Colonic mucosa (tissue), 4 donors: ENCODE measurements around the gene SEMA3A. TPM values are rescaled to one million over a fixed set of nuclear protein-coding genes. Genes with fewer than 3 reads are reported as not detected.

Experiments used
- DNase-seq: peaks from one replicate; pipeline ENCODE4 v3.0.0-alpha.2; 2020
- H3K27ac ChIP-seq: fragments of 200-600 bp; one replicate; pipeline ENCODE4 v1.8.0; 2021
- H3K27me3 ChIP-seq: fragments of 200-600 bp; one replicate; pipeline ENCODE4 v1.8.0; 2021
- H3K36me3 ChIP-seq: fragments of 200-600 bp; one replicate; pipeline ENCODE4 v1.8.0; 2021
- H3K4me1 ChIP-seq: fragments of 200-600 bp; one replicate; pipeline ENCODE4 v1.8.0; 2021; ENCODE audit warnings: mild to moderate bottlenecking
- H3K4me3 ChIP-seq: fragments of 200-600 bp; one replicate; pipeline ENCODE4 v1.8.0; 2021
- H3K9ac ChIP-seq, 2 donors: one replicate each; pipeline ENCODE4 v1.7.0; 2013; ENCODE audit warnings: control low read depth in 2 of 2, low read depth in 2 of 2, low read length in 2 of 2
- H3K9me3 ChIP-seq: fragments of 200-600 bp; one replicate; pipeline ENCODE4 v1.8.0; 2021
- intact Hi-C: fragments of 100-400 bp; cut with DNase I; formaldehyde crosslinking; loops from one replicate; pipeline ENCODE4 v1.14.1; 2022
- total RNA-seq, 2 donors: library from RNA; stranded (reverse); fragmentation: NEBNext Ultra II Directional in 1 of 2; extraction: Animal tissue kit (Norgen Biotek cat#: 25700) in 1 of 2; gene quantifications; one replicate each; pipeline ENCODE4 v1.2.1, GENCODE V29; 2021
- TF ChIP-seq, protein P1 (sequence below): fragments of 200-600 bp; IDR thresholded peaks from one replicate; pipeline ENCODE4 v1.8.0; 2022; ENCODE audit warnings: antibody characterized with exemption, mild to moderate bottlenecking
- donor health status: healthy.
- donor health status: DM: no; HTN: no; CAD: no.
- donor health status: DM: no; HTN: no; CAD: no.

The SEMA3A gene
- total RNA-seq, 2 donors from 2014 or later: 1.7 to 14.2 TPM

DNA sequence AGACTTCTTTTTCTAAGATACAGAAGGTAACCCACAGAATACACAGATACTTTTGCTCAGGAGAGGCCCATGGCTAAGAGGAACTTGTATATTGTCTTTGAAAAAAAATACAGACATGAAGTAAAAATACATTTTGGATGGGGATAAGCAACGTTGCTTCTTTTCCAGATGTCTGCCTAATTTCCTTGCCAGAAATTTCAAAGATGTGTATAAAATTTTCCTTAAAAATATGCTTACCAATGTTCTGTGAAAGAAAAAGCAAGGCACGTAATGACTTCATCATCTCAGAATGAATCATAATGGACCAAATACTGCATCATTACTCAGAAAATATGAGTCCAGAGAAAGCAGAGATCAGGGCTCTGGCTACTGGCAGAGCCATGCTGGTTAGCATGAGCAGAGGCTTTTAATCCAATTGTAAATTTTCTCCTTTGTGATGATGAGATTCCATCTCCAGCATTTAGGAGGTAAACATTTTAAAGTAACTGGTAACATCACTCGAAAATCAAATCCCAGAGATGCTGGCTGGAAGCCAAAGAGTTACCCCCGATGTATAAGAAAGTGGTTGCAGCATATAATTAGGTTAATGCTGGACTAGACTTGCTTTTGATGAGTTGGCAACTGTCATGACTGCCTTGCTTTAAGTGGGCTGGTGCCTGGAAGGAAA lies 272.5 kb downstream of the SEMA3A start:
- intact Hi-C loops: no loop called here
- Histone ChIP-seq H3K27ac (no peak overlapping the region), H3K9me3 (no peaks in the 10 kb centered on the region), H3K36me3 (no peaks in the 10 kb centered on the region), H3K9ac (no peak overlapping the region), H3K4me1 (no peaks in the 10 kb centered on the region), H3K27me3 (no peaks in the 10 kb centered on the region), H3K4me3 (no peak overlapping the region)
- DNase-seq: no peak
- TF ChIP-seq, protein P1, sequence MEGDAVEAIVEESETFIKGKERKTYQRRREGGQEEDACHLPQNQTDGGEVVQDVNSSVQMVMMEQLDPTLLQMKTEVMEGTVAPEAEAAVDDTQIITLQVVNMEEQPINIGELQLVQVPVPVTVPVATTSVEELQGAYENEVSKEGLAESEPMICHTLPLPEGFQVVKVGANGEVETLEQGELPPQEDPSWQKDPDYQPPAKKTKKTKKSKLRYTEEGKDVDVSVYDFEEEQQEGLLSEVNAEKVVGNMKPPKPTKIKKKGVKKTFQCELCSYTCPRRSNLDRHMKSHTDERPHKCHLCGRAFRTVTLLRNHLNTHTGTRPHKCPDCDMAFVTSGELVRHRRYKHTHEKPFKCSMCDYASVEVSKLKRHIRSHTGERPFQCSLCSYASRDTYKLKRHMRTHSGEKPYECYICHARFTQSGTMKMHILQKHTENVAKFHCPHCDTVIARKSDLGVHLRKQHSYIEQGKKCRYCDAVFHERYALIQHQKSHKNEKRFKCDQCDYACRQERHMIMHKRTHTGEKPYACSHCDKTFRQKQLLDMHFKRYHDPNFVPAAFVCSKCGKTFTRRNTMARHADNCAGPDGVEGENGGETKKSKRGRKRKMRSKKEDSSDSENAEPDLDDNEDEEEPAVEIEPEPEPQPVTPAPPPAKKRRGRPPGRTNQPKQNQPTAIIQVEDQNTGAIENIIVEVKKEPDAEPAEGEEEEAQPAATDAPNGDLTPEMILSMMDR: no peak

DNA sequence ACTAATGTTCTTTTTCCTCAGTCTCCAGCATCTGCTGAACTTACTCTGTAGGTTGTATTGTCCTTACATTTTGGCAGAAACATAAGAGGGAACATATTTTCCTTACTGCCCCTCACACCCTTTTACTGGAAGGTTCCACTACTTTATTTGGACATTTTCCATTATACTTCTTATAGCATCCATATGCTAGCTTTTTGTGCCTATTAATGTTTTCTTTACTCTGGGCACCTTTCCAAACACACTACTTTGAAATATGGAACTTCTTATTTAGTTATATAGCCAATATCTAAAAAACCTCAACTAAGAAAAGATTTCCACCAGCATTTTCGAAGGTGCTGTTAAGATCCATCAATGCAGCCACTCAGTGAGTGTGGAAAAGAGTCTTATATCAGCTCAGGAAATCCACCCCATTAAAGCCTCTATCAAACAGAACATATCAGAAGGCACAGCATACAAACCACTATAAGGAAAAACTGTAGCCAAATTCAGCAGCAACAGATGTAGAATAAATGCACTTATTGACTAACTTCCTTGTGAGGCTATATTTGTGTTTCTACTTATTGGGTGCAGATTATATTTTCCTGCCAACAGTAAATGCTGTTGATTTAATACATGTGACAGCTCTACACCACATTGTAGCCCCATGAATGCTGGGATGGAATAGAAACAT lies 273.2 kb downstream of the SEMA3A start:
- H3K27me3 ChIP-seq: no peaks in the 10 kb centered on the region
- H3K4me1 ChIP-seq: no peaks in the 10 kb centered on the region
- H3K9ac ChIP-seq: no peak overlapping the region
- no peak overlapping the region for H3K27ac ChIP-seq
- no peaks in the 10 kb centered on the region for H3K36me3 ChIP-seq
- no peak overlapping the region for H3K4me3 ChIP-seq
- intact Hi-C loops: no loop called here
- TF ChIP-seq, protein P1: no peak
- no peak for DNase-seq
- no peaks in the 10 kb centered on the region for H3K9me3 ChIP-seq

DNA sequence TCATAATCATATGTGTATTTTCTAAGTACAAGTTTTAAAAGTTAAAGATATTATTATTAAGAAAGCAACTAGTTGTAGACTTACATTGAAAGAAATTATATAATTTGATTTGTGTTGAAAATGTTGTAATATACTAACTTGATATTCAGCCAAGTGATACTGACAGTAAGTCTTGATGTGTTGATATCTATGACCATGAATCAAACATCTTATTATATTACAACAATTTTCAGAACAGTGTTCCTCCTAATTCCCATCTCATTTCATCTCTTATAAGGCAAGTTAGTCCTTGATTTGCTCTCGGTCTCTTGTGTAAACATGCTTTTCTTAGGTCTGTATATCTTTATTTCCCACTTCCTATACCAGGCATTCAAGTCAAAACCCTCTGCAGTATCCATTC lies 276.4 kb downstream of the SEMA3A start:
- Histone ChIP-seq H3K27ac (no peak overlapping the region), H3K36me3 (no peaks in the 10 kb centered on the region), H3K27me3 (no peaks in the 10 kb centered on the region), H3K9me3 (no peaks in the 10 kb centered on the region), H3K4me1 (no peaks in the 10 kb centered on the region), H3K4me3 (no peak overlapping the region), H3K9ac (no peak overlapping the region)
- intact Hi-C loops: no loop called here
- DNase-seq: no peak
- TF ChIP-seq, protein P1: no peak

DNA sequence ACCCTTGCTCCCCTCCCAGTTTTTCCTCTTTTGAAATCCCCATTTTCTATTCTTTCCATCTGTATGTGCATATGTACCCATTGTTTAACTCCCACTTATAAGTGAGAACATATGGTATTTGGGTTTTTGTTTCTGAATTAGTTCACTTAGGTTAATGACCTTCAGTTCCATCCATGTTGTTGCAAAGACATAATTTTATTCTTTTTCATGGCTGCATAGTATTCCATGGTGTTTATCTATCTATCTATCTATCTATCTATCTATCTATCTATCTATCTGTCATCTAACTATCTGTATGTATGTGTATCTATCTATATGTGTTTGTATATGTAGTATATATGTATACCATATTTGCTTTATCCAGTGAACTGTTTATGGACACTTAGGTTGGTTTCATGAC lies 281.4 kb downstream of the SEMA3A start:
- H3K4me1 ChIP-seq: no peaks in the 10 kb centered on the region
- intact Hi-C loops: no loop called here
- no peaks in the 10 kb centered on the region for H3K27me3 ChIP-seq
- H3K9ac ChIP-seq: no peak overlapping the region
- DNase-seq: no peak
- H3K36me3 ChIP-seq: no peaks in the 10 kb centered on the region
- H3K27ac ChIP-seq: no peak overlapping the region
- TF ChIP-seq, protein P1: no peak
- no peaks in the 10 kb centered on the region for H3K9me3 ChIP-seq
- H3K4me3 ChIP-seq: no peak overlapping the region

DNA sequence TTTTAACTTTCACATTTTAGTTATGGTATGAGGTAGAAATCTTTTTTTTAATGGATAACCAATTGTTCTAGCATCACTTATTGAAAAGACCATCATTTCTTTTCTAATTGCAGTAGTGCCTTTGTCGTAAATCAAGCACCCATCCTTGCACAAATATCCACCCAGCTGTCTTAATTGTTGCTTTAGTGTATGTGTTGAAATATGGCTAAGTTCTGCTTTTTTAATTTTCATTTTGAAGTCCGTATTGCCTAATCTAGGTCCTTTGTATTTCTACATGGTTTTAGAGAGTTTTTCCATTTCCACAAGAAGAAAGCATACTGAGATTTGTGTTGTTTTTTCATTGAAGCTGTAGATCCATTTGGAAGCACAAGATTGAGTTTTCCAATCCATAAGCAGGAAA lies 286.1 kb downstream of the SEMA3A start:
- Histone ChIP-seq H3K9ac (no peak overlapping the region), H3K27ac (no peak overlapping the region), H3K4me1 (no peaks in the 10 kb centered on the region), H3K27me3 (no peaks in the 10 kb centered on the region), H3K9me3 (no peaks in the 10 kb centered on the region), H3K4me3 (no peak overlapping the region), H3K36me3 (no peaks in the 10 kb centered on the region)
- intact Hi-C loops: no loop called here
- TF ChIP-seq, protein P1: no peak
- no peak for DNase-seq
